GM12878 (cell line): ENCODE results near the gene SCRN2. TPM values are rescaled to one million over a fixed set of nuclear protein-coding genes. Genes with fewer than 3 reads are reported as not detected.

Source experiments
- BACH1 ChIP-seq: fragments of 450-650 bp; IDR thresholded peaks from 2 replicates; pipeline ENCODE4 v1.6.1; 2017; ENCODE audit warnings: mild to moderate bottlenecking, borderline replicate concordance
- EZH2 ChIP-seq: IDR thresholded peaks from 2 replicates; pipeline ENCODE4 v1.6.1; 2012; ENCODE audit warnings: low read depth, mild to moderate bottlenecking, control low read depth, inconsistent platforms, low read length, borderline replicate concordance; ENCODE audit not compliant: control insufficient read depth
- GABPA ChIP-seq: IDR thresholded peaks from 2 replicates; pipeline ENCODE4 v1.6.1; 2014; ENCODE audit warnings: antibody characterized with exemption, low read depth, mild to moderate bottlenecking, inconsistent platforms
- IKZF2 ChIP-seq, 2 experiments: fragments of 450-650 bp; IDR thresholded peaks; 2 replicates each; pipeline ENCODE4 v1.6.1; 2017; ENCODE audit warnings: mild to moderate bottlenecking in 2 of 2, moderate library complexity in 2 of 2
- PML ChIP-seq: IDR thresholded peaks from 2 replicates; pipeline ENCODE4 v1.6.1; 2012; ENCODE audit warnings: low read length, inconsistent platforms
- POLR2A ChIP-seq: IDR thresholded peaks from 2 replicates; pipeline ENCODE4 v1.6.1; 2011; ENCODE audit warnings: low read depth, mild to moderate bottlenecking, low read length
- POLR2AphosphoS2 ChIP-seq: IDR thresholded peaks from 2 replicates; pipeline ENCODE4 v1.6.1; 2011; ENCODE audit warnings: low read depth, mild to moderate bottlenecking, low read length, improper control_type of control experiment, moderate library complexity
- RUNX3 ChIP-seq: IDR thresholded peaks from 2 replicates; pipeline ENCODE4 v1.6.1; 2012; ENCODE audit warnings: low read length, inconsistent platforms
- SIN3A ChIP-seq: IDR thresholded peaks from 2 replicates; pipeline ENCODE4 v1.6.1; 2012; ENCODE audit warnings: low read depth, low read length, improper control_type of control experiment
- SRF ChIP-seq, 2 experiments: IDR thresholded peaks; 2 replicates each; pipeline ENCODE4 v1.6.1; 2011; ENCODE audit warnings: low read depth in 2 of 2, low read length in 2 of 2, mild to moderate bottlenecking in 1 of 2, moderate library complexity in 1 of 2
- TAF1 ChIP-seq: IDR thresholded peaks from 2 replicates; pipeline ENCODE4 v1.6.1; 2011; ENCODE audit warnings: mild to moderate bottlenecking, low read depth, low read length, borderline replicate concordance
- YBX1 ChIP-seq: fragments of 450-650 bp; IDR thresholded peaks from 2 replicates; pipeline ENCODE4 v1.6.1; 2016; ENCODE audit warnings: antibody characterized with exemption
- polyA plus RNA-seq, 11 experiments: library from polyadenylated mRNA; depleted of rRNA in 4 of 11; unstranded in 6 of 11; stranded (reverse) in 5 of 11; fragments of >200 nt; fragmentation: Nextera tagmentation in 4 of 11; fragmentation: Illumina TruSeq in 1 of 11; extraction: Ambion mirVana in 4 of 11; extraction: Trizol in 1 of 11; gene quantifications; 1 replicate in 1 of 11; 2 replicates in 10 of 11; pipeline versions ENCODE4 v1.2.1 to v1.2.3, GENCODE V29; 2011 to 2016; ENCODE audit warnings: inconsistent platforms in 2 of 11, missing spikeins in 2 of 11, low read depth in 1 of 11
- total RNA-seq, 4 experiments: library from RNA; depleted of rRNA in 3 of 4; stranded (reverse); fragments of >200 nt in 3 of 4; fragmentation: Illumina TruSeq in 1 of 4; extraction: Trizol in 1 of 4; gene quantifications; 2 replicates each; pipeline versions ENCODE4 v1.2.1 to v1.2.3, GENCODE V29; 2013 to 2021
- TF ChIP-seq, protein P1 (sequence below): fragments of 450-650 bp; IDR thresholded peaks from 2 replicates; pipeline ENCODE4 v1.6.1; 2017; ENCODE audit warnings: mild to moderate bottlenecking, low read depth, inconsistent platforms; ENCODE audit not compliant: poor library complexity, severe bottlenecking
- TF ChIP-seq, protein P2 (sequence below): fragments of 450-650 bp; IDR thresholded peaks from 2 replicates; pipeline ENCODE4 v1.6.1; 2017; ENCODE audit warnings: antibody characterized with exemption, mild to moderate bottlenecking, moderate library complexity
- TF ChIP-seq, protein P3 (sequence below): fragments of 450-650 bp; IDR thresholded peaks from 2 replicates; pipeline ENCODE4 v1.6.1; 2018; ENCODE audit warnings: mild to moderate bottlenecking, low read depth, moderate library complexity; ENCODE audit not compliant: partially characterized antibody

The SCRN2 gene
- total and polyA plus RNA-seq, 10 of the 15 experiments (the other 5 are each of a cell fraction or from before 2014, with no cell fraction given) = 0.34 to 33.3 (median 20.1) TPM

DNA sequence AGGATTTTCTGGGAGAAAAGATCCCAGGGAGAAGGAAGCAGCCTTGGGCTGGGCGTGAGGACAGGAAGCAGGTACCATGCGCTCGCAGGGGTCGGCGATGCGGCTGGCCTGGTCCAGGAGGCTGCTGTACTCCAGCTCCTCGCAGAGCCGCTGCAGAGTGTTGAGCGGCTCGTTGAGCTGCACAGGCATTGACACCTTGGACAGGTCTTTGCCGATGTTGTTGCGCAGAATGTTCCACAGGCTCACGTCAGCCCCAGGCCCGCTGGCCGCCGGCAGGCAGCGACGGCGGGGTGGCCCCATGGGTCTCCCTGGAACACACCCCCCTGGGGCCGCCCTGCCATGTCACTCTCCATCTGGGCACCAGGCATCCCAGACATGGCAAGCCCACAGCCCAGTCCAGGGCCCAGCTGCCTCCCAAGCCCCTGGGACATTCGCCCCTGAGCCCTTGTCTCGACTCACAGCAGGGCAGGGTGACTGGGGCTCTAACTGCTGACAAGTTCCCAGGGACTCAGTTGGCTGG, 27.5 kb downstream of the SCRN2 start (continued):
- TF ChIP-seq, protein P1, sequence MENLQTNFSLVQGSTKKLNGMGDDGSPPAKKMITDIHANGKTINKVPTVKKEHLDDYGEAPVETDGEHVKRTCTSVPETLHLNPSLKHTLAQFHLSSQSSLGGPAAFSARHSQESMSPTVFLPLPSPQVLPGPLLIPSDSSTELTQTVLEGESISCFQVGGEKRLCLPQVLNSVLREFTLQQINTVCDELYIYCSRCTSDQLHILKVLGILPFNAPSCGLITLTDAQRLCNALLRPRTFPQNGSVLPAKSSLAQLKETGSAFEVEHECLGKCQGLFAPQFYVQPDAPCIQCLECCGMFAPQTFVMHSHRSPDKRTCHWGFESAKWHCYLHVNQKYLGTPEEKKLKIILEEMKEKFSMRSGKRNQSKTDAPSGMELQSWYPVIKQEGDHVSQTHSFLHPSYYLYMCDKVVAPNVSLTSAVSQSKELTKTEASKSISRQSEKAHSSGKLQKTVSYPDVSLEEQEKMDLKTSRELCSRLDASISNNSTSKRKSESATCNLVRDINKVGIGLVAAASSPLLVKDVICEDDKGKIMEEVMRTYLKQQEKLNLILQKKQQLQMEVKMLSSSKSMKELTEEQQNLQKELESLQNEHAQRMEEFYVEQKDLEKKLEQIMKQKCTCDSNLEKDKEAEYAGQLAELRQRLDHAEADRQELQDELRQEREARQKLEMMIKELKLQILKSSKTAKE = no peak
- TF ChIP-seq GABPA = no peak
- TF ChIP-seq TAF1 = no peak
- TF ChIP-seq EZH2 = no peak
- no peak for TF ChIP-seq RUNX3
- TF ChIP-seq, protein P2, sequence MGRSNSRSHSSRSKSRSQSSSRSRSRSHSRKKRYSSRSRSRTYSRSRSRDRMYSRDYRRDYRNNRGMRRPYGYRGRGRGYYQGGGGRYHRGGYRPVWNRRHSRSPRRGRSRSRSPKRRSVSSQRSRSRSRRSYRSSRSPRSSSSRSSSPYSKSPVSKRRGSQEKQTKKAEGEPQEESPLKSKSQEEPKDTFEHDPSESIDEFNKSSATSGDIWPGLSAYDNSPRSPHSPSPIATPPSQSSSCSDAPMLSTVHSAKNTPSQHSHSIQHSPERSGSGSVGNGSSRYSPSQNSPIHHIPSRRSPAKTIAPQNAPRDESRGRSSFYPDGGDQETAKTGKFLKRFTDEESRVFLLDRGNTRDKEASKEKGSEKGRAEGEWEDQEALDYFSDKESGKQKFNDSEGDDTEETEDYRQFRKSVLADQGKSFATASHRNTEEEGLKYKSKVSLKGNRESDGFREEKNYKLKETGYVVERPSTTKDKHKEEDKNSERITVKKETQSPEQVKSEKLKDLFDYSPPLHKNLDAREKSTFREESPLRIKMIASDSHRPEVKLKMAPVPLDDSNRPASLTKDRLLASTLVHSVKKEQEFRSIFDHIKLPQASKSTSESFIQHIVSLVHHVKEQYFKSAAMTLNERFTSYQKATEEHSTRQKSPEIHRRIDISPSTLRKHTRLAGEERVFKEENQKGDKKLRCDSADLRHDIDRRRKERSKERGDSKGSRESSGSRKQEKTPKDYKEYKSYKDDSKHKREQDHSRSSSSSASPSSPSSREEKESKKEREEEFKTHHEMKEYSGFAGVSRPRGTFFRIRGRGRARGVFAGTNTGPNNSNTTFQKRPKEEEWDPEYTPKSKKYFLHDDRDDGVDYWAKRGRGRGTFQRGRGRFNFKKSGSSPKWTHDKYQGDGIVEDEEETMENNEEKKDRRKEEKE = no peak
- no peak for TF ChIP-seq POLR2AphosphoS2
- TF ChIP-seq IKZF2 (IDR thresholded peaks at IDR 0.05) = no peak
- TF ChIP-seq PML = no peak
- TF ChIP-seq BACH1 = no peak
- no peak for TF ChIP-seq SRF (IDR thresholded peaks at IDR 0.05; ENCODE audit: low read depth in 2 of 2, low read length in 2 of 2)
- TF ChIP-seq YBX1 = no peak
- TF ChIP-seq, protein P3, sequence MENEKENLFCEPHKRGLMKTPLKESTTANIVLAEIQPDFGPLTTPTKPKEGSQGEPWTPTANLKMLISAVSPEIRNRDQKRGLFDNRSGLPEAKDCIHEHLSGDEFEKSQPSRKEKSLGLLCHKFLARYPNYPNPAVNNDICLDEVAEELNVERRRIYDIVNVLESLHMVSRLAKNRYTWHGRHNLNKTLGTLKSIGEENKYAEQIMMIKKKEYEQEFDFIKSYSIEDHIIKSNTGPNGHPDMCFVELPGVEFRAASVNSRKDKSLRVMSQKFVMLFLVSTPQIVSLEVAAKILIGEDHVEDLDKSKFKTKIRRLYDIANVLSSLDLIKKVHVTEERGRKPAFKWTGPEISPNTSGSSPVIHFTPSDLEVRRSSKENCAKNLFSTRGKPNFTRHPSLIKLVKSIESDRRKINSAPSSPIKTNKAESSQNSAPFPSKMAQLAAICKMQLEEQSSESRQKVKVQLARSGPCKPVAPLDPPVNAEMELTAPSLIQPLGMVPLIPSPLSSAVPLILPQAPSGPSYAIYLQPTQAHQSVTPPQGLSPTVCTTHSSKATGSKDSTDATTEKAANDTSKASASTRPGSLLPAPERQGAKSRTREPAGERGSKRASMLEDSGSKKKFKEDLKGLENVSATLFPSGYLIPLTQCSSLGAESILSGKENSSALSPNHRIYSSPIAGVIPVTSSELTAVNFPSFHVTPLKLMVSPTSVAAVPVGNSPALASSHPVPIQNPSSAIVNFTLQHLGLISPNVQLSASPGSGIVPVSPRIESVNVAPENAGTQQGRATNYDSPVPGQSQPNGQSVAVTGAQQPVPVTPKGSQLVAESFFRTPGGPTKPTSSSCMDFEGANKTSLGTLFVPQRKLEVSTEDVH = no peak
- no peak for TF ChIP-seq SIN3A
- TF ChIP-seq POLR2A = no peak
